HG02759 (cell line): Measurements from ENCODE around the gene PARP3.
A peak's percentile ranks its signal among the peaks of the same experiment; 100 is the strongest.

Experiments used
- ATAC-seq: cut with Tn5 transposase; IDR thresholded peaks from one replicate; pipeline ENCODE4 v1.9.1; 2021; ENCODE audit warnings: mild to moderate bottlenecking, moderate library complexity; ENCODE audit not compliant: unreplicated experiment

Gene PARP3

DNA sequence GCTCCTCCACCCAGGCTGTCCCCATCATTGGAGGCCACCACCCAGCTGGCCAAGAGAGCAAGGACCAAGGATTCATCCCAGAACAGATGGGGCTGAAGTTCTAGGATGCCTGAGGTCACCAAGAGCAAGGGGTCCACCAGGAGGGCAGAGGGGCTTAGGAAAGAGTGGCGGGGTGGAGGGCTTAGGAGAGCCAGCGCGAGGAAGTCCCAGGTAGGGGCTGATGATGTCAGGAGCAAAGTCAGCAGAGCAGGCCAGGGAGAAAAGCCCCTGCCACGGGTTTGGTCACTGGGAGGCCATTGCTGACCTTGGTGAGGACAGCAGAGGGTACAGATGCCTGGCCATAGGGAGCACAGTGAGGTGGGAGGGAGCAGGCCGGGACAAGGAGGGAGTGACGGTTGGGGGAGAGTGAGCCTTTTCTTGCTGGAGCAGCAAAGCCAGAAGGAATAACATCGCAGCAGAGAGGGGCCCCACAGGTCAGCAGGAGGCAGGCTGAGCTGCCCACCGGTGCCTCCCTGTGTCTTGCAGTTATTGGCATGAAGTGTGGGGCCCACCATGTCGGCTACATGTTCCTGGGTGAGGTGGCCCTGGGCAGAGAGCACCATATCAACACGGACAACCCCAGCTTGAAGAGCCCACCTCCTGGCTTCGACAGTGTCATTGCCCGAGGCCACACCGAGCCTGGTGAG is 5.2 kb downstream of the PARP3 start:
- ATAC-seq, result no peak

DNA sequence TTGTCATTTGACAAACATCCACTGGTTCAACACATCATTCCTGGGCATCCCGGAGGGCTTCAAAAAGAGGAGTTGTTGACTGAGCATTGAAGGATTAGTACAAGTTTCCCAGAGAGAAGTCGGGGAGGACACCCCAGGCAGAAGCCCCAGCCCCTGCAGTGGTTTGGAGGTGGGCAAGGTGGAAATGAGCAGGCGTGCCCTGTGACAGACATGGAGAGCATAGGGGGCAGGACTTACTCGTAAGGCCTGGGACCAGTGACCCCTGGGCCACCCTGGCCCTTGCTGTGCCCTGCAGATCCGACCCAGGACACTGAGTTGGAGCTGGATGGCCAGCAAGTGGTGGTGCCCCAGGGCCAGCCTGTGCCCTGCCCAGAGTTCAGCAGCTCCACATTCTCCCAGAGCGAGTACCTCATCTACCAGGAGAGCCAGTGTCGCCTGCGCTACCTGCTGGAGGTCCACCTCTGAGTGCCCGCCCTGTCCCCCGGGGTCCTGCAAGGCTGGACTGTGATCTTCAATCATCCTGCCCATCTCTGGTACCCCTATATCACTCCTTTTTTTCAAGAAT is 5.9 kb downstream of the PARP3 start:
- no peak for ATAC-seq

DNA sequence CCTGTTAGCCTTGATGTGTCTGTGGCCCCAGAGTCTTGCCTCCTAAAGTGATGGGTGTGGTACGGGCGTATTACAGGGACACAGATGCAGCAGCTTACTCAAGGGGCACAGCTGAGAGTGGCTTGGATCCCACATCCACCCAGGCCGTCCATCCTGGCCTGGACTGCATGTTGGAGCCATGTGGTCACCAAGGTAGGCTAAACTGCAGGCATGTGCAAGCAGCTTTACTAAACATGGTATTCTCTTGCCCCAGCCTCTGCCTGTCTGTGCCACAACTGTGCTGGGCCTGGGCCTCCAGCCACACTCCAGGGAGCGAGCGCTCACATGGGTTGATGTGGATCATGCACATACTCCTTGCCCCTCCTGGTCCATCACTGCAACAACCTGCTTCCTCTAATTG is 7.0 kb downstream of the PARP3 start:
- ATAC-seq, result no peak

DNA sequence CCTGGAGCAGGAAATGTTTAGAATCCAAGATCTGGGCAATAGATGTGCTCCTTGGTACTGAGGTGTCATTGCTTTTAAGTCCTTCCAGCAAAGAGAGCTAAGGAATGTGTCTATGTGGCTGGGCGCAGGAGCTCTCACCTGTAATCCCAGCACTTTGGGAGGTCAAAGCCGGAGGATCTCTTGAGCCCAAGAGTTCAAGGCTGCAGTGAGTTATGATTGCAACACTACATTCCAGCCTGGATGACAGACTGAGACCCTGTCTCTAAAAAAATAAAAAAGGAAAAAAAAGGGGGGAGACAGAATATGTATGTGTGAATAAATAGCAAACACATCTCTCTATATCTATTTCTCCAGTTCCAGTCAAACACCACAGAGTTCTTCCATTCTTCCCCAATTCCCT is 8.7 kb downstream of the PARP3 start:
- ATAC-seq, result no peak

DNA sequence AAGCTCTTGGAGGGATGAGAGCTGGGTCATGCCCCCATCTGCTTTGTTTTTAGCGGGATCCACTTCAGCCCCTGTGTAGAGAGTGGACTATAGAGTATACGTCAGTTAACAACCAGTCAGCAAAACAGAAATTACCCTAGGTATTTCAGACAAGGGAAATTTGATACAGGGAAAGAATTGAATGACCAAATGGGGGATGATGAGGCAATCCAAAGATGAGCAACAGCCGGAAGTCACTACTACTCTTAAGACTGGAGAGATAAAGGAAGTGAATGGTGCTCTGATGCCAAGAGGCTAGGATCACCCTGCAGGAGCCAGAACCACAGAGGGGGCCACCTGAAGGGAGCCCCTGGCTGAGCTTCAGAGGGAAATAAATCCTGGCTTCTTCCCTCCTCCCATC is 11.3 kb downstream of the PARP3 start:
- ATAC-seq, result no peak

DNA sequence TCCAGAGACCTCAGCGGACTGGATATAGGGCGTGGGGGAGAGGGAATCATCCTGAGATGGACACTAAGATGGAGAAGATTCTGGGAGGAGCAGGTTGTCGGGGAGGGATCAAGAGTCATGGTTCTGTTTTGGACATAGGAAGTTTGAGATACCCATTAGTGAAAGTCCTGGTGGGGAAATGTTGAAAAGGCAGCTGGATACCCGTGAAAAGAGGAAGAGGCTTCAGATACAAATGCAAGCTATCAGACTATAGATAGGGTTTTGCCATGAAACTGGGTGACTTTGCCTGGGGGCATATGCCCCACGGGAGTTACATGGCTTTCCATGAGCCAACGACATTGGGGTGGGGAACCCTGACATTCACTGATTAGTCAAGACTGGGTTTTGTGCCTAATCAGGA is 11.9 kb downstream of the PARP3 start:
- ATAC-seq, result no peak

DNA sequence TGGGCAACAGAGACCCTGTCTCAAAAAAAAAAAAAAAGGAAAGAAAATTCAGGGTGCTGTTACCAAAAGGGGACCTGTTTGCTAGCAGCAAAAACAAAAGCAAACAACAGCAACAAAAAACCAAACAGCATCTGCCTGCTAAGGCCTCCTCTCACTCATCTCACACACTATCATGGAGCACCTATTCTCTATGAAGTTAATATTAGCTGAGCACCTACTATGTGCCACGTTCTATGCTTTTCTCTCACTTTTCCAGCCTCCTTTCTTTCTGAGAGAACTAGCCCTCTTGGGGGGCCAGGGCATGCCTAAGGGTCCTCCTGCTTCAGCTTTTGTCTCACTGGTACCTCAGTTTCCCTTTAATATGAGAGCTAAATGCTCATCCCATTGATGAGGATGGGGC is 12.6 kb downstream of the PARP3 start:
- ATAC-seq, result no peak

DNA sequence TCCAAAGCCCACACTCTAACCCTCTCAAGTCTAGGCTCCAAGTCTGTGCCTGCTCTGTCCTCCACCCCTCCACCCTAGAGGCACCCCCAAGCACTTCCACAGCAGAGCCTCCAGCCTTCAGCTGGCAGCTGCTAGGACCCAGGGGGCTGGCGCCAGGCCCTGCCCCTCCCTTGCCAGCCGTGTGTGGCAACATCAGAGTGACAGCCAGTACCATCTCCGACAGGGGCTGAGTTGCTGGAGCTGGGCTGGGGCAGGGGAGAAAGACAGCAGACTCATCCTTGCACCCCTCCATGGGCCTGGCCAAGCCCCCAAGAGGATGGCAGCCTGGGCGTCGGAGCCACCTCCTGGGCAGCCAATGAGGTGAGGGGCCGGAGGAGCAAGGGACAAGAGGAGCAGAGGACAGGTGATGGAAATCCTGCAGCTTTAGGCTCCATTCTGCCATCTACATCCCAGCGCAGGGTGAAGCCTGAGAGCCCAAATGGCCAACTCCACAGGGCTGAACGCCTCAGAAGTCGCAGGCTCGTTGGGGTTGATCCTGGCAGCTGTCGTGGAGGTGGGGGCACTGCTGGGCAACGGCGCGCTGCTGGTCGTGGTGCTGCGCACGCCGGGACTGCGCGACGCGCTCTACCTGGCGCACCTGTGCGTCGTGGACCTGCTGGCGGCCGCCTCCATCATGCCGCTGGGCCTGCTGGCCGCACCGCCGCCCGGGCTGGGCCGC is 13.2 kb downstream of the PARP3 start, which contains the start of gene GPR62:
GPR62 (plus strand) TSS at position 207 of the 718 bp plus-strand sequence; CDS start at position 479, 272 bp downstream.
- no peak for ATAC-seq

DNA sequence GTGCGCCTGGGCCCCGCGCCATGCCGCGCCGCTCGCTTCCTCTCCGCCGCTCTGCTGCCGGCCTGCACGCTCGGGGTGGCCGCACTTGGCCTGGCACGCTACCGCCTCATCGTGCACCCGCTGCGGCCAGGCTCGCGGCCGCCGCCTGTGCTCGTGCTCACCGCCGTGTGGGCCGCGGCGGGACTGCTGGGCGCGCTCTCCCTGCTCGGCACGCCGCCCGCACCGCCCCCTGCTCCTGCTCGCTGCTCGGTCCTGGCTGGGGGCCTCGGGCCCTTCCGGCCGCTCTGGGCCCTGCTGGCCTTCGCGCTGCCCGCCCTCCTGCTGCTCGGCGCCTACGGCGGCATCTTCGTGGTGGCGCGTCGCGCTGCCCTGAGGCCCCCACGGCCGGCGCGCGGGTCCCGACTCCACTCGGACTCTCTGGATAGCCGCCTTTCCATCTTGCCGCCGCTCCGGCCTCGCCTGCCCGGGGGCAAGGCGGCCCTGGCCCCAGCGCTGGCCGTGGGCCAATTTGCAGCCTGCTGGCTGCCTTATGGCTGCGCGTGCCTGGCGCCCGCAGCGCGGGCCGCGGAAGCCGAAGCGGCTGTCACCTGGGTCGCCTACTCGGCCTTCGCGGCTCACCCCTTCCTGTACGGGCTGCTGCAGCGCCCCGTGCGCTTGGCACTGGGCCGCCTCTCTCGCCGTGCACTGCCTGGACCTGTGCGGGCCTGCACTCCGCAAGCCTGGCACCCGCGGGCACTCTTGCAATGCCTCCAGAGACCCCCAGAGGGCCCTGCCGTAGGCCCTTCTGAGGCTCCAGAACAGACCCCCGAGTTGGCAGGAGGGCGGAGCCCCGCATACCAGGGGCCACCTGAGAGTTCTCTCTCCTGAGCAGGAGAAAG is 14.0 kb downstream of the PARP3 start:
- peak; percentile 57 for ATAC-seq

DNA sequence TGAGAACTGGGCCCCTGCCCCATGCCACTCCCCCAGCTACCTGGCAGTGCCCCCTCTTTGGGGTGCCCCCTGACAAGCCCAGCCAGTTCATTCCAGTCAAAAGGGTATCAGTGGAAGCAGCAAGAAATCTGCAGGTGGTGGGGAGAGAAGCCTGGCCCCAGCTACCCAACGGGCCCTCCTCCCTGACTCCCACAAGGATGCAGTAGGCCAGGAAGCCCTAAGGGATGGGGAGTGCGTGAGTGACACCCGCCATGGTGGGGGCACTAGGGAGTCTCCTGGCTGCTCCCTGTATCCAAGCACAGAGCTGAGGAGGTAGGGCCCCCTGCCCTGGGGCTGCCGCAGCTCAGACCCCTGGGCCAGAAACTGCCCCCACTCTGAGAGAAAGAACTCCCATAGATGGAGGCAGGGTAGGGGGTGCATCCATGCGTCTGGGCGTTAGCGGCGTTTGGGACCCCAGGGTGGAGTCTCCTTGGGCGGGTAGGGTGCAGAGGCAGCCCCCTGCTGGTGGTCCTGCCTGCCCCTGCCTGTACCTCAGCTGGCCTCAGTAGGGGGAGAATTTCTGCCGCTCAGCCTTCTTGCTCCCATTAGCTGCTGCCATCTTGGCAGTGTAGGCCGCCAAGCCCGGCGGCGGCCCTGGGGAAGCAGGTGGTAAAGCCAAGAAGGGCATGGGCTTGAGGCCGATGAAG is 15.5 kb downstream of the PARP3 start:
- ATAC-seq, result no peak

DNA sequence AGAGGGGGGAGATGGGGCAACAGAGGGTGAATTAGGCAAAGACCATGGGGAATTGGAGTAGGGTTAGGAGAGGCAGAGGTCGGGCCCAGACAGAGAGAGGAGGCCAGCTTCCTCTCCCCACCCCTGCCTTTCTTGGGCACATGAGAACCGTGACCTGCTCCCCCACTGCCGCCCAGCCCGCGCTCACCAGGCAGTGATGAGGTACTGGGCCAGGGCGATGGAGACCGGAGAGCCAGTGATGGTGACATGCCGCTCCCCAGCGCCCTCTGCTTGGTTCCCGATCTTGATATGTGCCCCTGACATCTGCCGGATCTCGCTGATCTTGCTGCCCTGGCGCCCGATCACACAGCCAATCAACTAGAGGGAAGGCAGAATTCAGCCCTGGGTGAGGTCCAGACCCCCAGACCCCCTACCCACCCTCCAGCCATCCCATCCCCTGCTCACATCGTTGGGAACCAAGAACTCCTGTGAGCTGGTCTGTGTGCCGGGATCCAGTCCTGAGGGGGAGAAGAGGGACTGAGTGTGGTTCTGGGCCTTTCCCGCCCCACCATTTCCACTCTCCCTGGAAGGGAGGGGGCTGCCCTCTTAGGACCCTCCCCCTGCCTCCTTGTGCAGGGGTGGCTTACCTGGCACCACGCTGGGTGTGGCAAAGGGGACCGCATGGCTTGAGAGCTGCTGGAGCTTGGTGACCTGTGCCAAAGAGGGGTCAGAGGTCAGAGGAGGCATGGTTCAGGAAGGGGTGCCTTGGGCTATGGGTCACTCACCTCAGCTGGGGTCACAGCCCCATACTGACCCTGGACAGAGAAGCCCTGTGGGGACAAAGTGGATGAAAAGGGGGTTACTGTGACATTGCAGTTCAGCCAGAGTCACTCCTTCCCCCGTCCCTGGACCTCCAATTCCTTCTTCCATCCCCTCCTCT is 16.7 kb downstream of the PARP3 start:
- no peak for ATAC-seq

DNA sequence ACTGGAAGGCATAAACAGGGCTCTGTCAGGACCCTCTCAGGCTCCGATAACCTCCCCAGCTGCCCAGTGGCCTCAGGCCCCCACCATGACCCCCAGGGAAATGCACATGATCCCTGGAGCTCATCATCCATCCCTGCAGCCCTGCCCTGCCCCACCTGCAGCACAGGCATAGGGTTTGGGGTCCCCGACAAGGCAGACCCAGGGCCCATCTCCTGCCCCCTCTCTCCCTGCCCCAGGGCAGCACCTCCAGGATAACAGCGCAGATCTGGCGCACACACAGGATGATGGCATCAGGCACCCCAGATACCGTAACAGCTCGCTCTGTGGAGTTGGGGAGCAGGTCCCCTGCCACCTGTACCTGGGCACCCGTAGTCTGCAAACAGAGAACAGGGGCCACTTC is 17.5 kb downstream of the PARP3 start:
- ATAC-seq, result no peak

DNA sequence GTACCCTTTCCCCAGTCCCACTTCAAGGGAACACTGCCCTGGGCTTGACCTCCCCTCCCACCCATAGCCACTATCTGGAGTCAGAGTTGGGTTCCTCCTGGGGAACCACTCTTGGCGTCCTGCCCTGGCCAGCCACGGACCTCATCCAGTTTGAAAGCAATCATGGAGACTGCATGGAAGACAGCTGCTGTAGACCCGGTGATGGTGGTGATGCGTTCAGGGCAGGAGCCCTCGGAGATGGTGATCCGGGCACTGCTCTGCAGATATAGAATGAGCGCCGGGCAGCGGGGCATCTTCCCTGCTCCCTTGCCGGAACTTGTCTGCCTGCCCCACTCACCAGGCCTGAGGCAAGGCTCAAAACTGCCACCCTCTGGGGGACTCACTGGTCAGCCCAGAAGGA is 18.2 kb downstream of the PARP3 start:
- ATAC-seq, result no peak

DNA sequence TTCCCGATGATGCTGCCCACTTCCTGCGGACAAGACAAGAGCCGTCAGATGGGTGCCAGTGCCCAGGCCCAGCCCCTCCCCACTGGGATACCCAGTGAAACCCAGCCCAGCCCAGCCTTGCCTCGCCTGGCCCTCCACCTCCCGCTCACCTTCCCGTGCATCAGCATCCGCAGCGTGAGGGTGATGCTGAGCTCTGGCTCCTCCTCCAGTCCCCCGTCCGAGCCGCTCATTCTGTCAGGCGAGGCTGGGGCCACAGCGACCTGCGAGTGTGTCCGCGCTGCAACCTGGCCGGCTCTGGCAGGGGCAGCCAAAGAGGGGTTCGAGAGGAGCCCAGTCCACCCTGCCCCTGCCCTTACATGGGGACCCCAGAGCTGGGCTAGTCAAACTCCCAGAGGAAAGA is 18.8 kb downstream of the PARP3 start:
- no peak for ATAC-seq

DNA sequence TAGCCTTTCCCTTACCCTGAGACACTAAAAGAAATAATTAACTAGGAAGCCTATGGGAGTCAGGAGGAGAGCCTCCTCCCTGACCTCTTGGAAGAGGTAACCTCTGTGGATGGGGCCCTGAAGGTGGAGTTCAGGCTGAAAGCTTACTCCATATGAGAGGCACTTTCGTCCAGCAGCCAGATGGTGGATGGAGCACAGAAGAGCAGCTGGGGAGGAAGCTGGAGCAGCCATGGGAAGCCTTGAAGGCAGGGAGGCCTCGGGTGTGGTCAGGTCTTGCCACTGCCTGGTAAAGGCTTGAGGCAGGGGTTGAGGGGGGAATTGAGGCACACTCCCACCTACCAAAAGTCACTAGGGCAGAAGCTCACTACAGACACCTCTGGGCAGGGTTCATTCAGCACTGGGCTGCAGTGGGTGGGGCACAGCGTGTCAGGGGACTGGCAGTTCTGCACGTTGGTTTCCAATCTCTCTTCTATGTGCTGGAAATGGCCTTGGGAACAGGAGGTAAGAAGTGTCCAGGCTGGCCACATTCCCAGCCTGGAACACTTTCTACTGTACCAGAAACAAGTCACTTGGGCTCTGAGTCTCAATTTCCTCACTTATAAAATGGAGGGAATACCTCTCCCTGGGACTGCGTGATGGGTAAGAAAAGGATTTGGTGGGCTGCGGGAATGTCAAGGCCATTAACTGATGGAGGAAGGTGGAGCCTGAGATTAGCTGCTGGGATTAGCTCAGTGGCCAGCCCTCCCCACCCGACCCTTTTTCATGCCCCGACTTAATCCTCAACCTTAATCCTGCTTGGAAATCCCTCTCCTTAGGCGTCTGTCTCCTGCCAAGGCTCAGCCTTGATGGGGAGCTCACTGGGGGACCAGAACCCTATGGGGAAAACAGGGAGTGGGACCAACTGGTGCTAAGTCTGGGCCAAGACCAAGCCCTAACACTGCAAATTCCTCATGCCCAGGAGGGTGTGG is 19.7 kb downstream of the PARP3 start:
- no peak for ATAC-seq

DNA sequence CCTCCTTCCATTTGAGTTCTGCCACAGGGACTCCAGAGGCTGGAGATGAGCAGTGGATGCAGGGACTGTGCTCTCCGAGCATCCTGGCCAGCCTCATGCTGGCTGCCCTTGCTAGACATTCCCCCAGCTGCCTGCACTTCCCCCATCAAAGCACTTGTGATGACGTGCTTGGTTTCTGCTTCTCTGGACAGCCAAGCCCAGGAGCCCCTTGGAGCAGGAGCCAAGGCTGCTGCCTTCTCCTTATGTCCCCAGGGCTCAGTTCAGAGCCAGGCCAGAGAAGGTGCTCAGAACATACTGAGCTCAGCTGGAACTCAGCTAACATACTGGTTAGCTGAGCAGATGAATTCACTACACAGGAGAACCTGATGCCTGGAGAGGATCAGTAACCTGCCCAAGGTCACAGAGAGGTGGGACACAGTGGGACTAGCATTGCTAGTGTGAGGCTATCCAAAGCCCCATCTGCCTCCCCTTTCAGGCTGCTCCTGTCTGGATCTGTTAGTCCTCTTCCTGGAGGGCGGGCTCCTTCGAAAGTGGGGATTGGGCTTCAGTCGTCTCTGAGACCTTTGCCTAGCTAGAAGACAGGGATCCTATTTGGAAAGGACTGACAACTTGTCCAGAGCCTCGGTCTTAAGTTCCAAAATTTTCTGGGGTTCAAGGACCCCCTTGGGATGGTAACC is 20.8 kb downstream of the PARP3 start:
- no peak for ATAC-seq

DNA sequence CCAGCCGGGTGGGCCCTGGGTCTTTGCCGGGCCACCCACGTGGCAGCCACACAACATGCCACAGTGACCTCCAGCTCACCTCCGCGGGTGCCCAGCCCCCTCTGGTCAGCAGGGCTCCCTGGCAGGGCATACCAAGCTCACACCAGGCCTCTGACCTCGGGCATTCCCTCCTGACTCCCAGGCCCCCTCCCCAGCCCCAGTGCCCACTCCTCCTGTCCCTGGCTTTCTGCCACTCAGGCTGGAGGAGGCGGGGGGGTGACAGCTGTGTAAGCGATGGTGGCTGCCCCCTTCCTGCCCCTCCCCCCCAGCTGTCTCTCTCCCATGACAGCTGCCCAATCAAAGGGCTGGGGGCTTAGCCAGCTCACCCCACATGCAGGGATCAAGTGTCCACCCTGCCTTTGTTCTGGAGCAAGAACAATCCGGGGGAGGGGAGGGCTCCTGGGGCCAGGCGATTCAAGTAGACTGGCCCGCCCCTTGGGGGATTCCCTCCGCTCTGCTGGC is 21.8 kb downstream of the PARP3 start:
- no peak for ATAC-seq

DNA sequence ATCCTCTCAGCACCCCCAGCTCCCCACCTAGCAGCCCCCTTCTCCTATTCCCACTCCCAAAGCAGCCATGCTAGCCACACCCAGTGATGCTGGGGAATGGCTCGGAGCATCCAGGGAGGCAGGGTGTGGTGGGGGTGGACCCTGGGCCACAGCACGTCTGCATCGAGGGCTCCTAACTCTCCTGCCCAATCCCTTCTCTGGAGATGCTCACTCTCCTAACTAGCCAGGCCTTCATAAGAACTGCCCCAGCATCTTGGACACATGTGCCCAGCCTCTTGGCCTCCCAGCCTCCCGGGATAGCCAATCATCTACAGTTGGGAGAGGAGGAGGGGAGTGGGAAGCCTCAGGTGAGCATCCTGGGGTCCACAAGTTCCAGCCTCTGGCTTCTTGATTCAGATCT is 22.4 kb downstream of the PARP3 start:
- no peak for ATAC-seq
